HUDEP-2 (cell line): Measurements from ENCODE around the gene RIPK4.

Experiments used
- DNase-seq, 76 experiments: peaks; one replicate each; lab custom pipeline; 2025; ENCODE audit not compliant: unreplicated experiment in 76 of 76; lab: John Stamatoyannopoulos, UW

The RIPK4 gene

DNA sequence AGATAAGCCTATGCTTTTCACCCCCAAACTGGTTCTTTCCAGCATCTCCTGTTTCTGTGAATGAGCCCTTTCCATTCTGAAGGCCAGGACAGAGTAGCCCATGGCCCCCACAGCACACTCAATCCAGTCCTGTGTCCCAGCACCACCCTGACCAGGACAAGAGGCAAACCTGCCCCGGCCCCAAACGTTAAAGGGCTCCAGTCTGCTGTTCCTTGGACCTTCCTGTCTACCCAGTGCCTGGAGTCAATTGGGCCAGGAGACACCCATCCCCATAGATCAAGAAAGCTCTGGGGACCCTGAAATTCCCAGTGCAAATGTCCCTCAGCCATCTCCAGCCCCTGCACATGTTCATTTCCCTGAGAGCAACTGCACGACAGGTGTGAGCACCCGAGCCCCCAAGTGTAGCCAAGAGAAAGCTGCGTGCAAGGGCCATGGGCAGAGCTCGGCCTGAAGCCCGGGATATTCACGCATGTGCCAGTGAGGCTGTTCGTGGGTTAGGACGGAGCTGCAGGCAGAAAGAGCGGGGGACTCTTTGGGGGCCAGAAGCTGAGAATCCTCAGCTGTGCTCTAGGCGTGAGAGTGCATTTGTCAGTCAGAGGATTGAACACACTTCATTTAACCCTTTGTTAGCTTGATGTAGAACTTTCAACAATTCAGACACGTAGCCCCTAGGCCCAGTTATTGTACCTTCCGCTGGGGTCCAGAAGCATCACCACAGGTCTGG lies 4.2 kb upstream of the RIPK4 start:
- DNase-seq = no peak

DNA sequence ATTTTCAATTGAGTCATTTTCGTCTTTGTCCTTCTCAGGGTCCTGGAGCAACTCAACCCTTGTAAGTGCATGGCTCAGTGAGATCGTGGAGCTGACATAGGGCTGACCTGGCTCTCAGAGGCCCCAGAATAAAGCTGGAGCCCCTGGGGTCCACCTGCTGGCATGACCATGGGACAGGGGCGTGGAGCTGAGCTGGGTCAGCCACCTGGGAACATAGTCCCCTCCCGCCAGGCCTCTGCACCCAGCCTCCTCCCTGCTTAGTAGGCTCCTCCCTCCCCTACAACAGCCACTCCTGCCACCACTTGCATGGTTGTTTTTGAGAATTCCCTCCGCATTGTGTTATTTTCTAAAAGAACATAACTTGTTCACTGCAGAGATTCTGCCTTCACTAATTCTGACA lies 3.1 kb upstream of the RIPK4 start:
- no peak for DNase-seq

- DNase-seq = no peak
These were observed 2.7 kb upstream of the RIPK4 start for GRCh38 chr21:41769521-41769920.

DNA sequence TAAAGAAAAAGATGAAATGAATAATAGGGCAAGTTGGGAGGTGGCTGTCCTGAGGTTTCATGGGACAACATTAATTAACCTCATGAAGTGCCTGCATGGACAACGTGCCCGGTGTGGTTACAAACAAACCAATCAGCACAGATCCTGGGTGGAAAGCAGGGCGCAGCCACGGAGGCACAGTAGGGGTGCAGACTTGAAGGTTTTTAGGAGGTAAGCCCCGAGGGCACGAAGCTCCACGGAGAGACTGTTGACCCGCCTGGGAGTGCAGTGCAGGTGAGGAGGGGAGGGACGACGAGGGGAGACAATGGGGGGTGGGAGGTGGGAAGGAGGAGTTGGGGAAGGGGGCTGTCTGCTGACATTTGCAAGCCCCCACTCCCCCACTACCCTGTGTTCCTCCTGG lies 2.3 kb upstream of the RIPK4 start:
- no peak for DNase-seq

DNA sequence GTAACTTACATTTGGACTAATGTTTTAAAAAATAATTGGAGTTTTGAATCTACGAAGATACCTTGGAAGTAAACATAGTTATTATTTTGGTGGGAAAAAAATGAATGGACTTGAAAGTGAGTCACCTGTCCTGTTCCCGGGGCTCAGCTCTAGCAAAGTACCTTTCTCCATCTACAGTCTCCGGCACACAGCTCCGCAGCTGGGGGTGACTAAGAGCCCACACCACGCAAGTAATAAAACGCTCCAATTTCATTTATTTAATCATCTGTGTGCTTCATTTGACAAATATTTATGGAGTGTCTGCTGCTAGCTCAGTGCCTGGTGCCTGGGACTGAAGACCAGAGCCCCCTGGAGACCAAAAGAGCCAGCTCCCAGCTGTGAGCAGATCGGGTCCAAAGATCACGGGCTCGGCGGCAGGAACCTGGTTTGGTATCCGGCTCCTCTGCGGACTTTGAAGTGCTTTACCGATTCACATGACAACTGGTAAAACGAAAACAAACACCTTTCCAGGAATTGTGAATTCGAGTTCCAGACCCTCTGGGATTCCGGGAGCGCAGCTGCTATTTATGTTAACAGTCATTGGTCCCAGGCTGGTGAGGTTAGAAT lies 1.7 kb upstream of the RIPK4 start:
- peak in 4 of 76 experiments; percentile 8 to 33 (median 20) for DNase-seq

DNA sequence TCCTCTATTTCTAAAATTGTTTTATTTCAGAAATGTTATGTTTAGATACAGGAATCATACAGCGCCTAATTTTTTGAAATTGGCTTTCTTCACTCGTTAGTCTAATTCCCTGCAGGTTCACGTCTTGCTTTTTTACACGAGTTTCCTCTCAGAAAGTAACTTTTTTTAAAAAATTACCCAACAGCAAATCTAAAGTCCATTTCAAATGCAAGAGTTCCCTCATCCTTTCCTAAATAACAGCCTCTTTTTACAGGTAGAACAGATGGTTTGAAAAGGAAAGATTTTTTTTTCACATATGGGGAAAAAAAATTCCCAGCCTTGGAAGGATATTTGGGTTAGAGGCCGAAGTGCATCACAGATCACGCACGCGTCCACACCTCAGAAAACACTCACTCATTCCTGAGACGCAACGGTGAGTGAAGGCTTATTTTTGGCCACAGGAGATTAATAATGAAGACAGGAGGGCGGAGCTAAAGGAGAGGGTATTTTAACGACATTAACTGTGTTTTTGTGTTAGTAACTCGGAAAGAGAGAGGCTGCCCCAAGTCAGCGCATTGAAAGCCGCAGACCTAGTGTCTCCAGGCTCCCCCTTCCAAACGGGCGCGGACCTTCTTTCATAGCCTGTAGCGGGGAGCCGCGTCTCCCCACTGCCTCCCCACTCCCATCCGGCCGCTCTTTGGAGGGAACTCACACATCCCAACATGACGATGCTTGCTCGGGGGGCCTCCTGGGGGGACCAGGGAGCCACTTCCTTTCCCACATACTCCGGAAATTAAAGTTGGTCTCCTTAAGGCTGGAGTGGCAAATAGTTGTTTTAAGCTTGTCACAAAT lies 969 bp upstream of the RIPK4 start:
- DNase-seq = no peak

DNA sequence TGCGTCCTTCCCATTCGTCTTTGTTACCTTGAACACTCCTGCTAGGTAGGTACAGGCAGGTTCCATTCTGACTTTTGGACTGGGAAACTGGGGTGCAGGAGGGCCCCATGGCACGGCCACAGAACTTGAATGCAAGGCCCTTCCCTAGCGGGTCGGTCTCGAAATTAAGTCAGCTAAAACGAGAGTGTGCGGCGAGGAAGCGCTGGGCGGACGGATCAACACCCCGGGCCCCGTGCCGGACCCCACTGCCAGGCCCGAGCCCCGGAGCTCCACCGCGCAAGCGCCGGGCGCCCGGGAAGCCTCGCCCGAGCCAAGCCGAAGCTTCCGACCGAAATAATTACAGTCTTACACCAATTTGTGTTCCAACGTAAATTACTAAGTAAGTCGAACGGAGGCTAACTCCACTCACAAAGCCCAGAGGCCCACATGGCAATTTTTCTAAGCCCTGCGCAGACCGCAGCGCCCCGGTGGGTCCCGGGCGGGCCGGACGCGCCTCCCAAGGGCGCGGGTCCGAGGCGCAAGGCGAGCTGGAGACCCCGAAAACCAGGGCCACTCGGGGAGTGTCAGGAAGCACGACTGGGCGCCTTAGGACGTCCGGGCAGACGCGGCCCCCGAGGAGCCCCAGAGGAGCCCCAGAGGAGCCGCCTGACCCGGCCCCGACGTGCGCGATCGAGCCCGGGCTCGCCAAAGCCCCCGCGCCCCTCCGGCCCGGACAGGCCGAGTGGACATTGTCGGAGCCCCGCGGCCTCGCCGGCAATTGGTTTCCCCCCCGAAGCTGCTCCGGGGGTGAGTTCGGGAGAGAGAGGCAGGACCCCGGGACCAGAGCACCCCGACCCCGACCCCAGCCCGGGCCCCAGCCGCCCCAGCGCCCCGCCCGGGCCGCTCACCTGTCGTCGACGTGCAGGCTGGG lies 624 bp downstream of the RIPK4 start:
- DNase-seq = no peak

- DNase-seq = no peak
These were observed 1.4 kb downstream of the RIPK4 start for GRCh38 chr21:41765420-41765821.

GRCh38 chr21:41764558-41765419 lies 2.1 kb downstream of the RIPK4 start:
- no peak for DNase-seq

DNA sequence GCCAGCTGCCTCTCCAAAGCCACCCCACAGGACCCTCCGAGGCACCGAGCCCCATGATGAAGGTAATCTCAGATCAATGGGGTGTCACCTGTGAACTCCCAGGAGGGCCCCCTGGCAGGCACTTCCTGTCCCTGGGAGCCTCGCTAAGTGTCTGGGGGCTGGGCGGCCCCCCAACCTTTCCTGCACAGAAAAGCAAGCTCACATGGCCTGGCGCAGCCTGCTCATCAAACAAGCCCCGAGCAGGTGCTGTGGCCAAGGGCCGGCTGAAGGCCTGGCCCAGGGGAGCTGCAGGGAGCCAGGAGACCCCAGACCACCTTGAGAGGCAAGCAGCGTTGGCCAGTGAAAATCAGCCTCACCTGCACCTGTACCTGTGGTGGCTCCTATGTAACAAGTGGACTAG lies 2.9 kb downstream of the RIPK4 start:
- no peak for DNase-seq

- DNase-seq = no peak
These were observed 3.4 kb downstream of the RIPK4 start for GRCh38 chr21:41763398-41763931.

- no peak for DNase-seq
These were observed 4.1 kb downstream of the RIPK4 start for GRCh38 chr21:41762753-41763152.

- DNase-seq = no peak
These were observed 4.8 kb downstream of the RIPK4 start for GRCh38 chr21:41761934-41762635.

DNA sequence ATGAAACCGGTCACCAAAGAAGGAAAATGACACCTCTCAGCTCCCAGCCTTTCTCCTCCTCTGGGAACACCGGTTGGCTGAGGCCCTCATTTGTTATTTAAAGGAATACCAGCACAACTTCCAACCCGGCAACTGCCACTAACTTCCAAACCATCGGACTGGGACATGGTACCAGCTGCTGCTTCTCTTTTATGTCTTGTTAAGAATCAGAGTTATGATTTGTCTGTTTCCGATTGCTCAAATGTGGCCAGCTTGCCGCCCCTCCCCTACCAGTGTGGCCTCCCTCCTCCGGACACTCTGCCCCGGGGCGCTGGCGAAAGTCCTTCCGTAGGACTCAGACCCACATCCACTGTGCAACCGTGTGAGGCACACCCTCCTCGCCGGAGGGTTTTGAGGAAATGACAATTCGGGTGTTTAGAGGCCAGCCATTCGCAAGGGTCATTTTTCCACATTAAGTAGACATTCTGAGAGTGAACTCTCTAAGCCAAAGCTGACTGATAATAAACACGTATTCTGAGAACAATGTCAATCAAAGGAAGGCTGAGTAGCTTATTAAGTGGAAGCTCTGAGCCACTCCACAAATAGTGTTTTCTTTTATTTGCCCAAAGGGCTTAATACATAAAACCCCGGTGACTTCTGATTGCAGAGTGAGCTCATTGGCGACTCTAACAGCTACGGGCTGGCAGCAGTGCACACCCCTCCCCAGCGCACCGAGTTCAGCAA lies 5.5 kb downstream of the RIPK4 start:
- no peak for DNase-seq

DNA sequence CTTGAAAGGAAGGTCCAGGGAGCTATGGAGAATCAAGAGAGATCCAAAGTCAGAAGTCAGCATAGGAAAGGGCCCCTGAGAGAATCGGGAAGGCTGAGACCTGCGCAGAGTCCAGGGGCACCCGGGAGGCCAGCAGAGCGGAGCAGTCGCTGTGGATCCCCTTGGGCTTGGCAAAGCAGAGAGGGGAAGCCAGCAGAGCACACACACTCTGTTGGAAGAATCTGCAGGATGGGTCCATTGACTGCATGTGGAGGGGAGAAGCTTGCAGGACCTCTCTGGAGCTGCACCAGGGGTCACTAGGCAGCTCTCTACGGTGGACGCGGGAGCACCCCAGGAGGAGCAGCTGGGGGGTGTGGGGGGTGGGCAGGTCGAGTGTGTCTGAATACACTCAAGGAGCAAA lies 6.4 kb downstream of the RIPK4 start:
- DNase-seq = no peak

GRCh38 chr21:41759926-41760325 lies 6.9 kb downstream of the RIPK4 start:
- no peak for DNase-seq

GRCh38 chr21:41759214-41759840 lies 7.5 kb downstream of the RIPK4 start:
- no peak for DNase-seq

DNA sequence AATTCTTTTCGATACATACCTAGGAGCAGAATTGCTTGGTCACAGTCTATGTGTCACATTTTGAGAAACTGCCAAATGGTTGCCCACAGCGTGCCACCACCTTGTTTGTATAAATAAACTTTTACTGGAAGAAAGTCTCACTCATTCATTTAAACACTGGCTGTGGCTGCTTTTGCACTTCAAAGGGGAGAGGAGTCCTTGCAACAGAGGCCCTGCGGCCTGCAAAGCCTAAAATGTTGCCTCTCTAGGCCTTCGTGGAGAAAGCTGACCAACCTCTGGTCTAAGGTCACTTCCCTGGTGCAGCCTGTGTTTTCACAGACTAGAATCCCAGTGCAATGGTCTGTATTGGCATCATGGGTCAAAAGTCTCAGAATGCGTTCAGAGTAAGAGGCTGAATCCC lies 8.3 kb downstream of the RIPK4 start:
- DNase-seq = no peak
